Loucy (cell line): ENCODE measurements around the gene TENM3.
A peak's percentile ranks its signal among the peaks of the same experiment; 100 is the strongest.

Experiments used
- H2AFZ ChIP-seq: fragments of 200-600 bp; sonication (generic); 2 replicates; pipeline ENCODE4 v1.6.0; 2016; ENCODE audit warnings: antibody characterized with exemption, mild to moderate bottlenecking, low read length, moderate library complexity
- H3F3A ChIP-seq: fragments of 200-600 bp; 2 replicates; pipeline ENCODE4 v1.6.0; 2016; ENCODE audit warnings: antibody characterized with exemption, low read depth, mild to moderate bottlenecking
- H3K27me3 ChIP-seq: fragments of 200-600 bp; sonication (generic); 2 replicates; pipeline ENCODE4 v1.6.1; 2014; ENCODE audit warnings: low read length, mild to moderate bottlenecking; ENCODE audit not compliant: insufficient read depth, poor library complexity, severe bottlenecking
- H3K36me3 ChIP-seq: fragments of 200-600 bp; sonication (generic); 2 replicates; pipeline ENCODE4 v1.6.1; 2016; ENCODE audit warnings: low read length; ENCODE audit not compliant: insufficient read depth
- H3K4me1 ChIP-seq: fragments of 200-600 bp; sonication (generic); 2 replicates; pipeline ENCODE4 v1.5.1; 2014; ENCODE audit warnings: low read length, mild to moderate bottlenecking; ENCODE audit not compliant: insufficient read depth, poor library complexity, severe bottlenecking
- H3K4me2 ChIP-seq: fragments of 200-600 bp; sonication (generic); 2 replicates; pipeline ENCODE4 v1.6.0; 2014; ENCODE audit warnings: antibody characterized with exemption, low read length, low read depth, mild to moderate bottlenecking; ENCODE audit not compliant: poor library complexity, severe bottlenecking
- H3K4me3 ChIP-seq: fragments of 200-600 bp; sonication (generic); 2 replicates; pipeline ENCODE4 v1.5.1; 2014; ENCODE audit warnings: low read length, mild to moderate bottlenecking, mixed read lengths; ENCODE audit not compliant: poor library complexity, severe bottlenecking
- H3K79me2 ChIP-seq: fragments of 200-600 bp; sonication (generic); 2 replicates; pipeline ENCODE4 v1.6.1; 2014; ENCODE audit warnings: low read length; ENCODE audit not compliant: insufficient read depth
- H3K9ac ChIP-seq: fragments of 200-600 bp; sonication (generic); 2 replicates; pipeline ENCODE4 v1.6.0; 2014; ENCODE audit warnings: mild to moderate bottlenecking, low read depth, low read length, moderate library complexity; ENCODE audit not compliant: poor library complexity, severe bottlenecking
- H3K9me2 ChIP-seq: fragments of 200-600 bp; sonication (generic); replicated peaks from 2 replicates; pipeline ENCODE4 v1.6.1; 2016; ENCODE audit warnings: low read depth, low read length, mixed read lengths
- H3K9me3 ChIP-seq: fragments of 200-600 bp; sonication (generic); 2 replicates; pipeline ENCODE4 v1.6.1; 2014; ENCODE audit warnings: mild to moderate bottlenecking, antibody characterized with exemption, low read length, low read depth; ENCODE audit not compliant: insufficient read depth
- H4K20me1 ChIP-seq: fragments of 200-600 bp; sonication (generic); 2 replicates; pipeline ENCODE4 v1.6.0; 2014; ENCODE audit warnings: antibody characterized with exemption, low read length, mild to moderate bottlenecking; ENCODE audit not compliant: insufficient read depth, poor library complexity, severe bottlenecking
- CTCF ChIP-seq: fragments of 200-600 bp; sonication (generic); conservative IDR thresholded peaks from 2 replicates; pipeline ENCODE4 v1.5.1; 2014; ENCODE audit warnings: mild to moderate bottlenecking, antibody characterized with exemption, low read length
- EZH2phosphoT487 ChIP-seq: fragments of 200-600 bp; IDR thresholded peaks from 2 replicates; pipeline ENCODE4 v1.6.1; 2018; ENCODE audit warnings: antibody characterized with exemption, mild to moderate bottlenecking, moderate library complexity, borderline replicate concordance

The TENM3 gene

GRCh38 chr4:182805750-182806149 lies 562.5 kb downstream of the TENM3 start:
- H4K20me1 ChIP-seq = no peaks in the 10 kb centered on the region
- no peak overlapping the region for H3K9ac ChIP-seq
- H3K4me3 ChIP-seq = no peak overlapping the region
- H2AFZ ChIP-seq = no peak overlapping the region; the same call in 1 of the 2 replicates
- TF ChIP-seq CTCF = no peak
- no peak for TF ChIP-seq EZH2phosphoT487
- H3K9me3 ChIP-seq = peaks cover 6% of the 10 kb centered on the region; the same call in 1 of the 2 replicates
- peaks cover 15% of the 10 kb centered on the region for H3K4me1 ChIP-seq
- H3K9me2 ChIP-seq = no peaks in the 10 kb centered on the region
- H3K27me3 ChIP-seq = no peaks in the 10 kb centered on the region
- H3K36me3 ChIP-seq = no peaks in the 10 kb centered on the region
- H3K4me2 ChIP-seq = no peak overlapping the region
- H3F3A ChIP-seq = no peaks in the 10 kb centered on the region
- no peaks in the 10 kb centered on the region for H3K79me2 ChIP-seq

GRCh38 chr4:182806259-182807252 lies 563.4 kb downstream of the TENM3 start:
- H3K36me3 ChIP-seq = no peaks in the 10 kb centered on the region
- H2AFZ ChIP-seq = peak overlapping the region; percentile 74; the same call in 1 of the 2 replicates
- H3K4me2 ChIP-seq = no peak overlapping the region
- H4K20me1 ChIP-seq = no peaks in the 10 kb centered on the region
- H3K79me2 ChIP-seq = no peaks in the 10 kb centered on the region
- H3F3A ChIP-seq = no peaks in the 10 kb centered on the region
- H3K4me3 ChIP-seq = no peak overlapping the region
- no peak overlapping the region for H3K9ac ChIP-seq
- TF ChIP-seq CTCF (peak; percentile 61), EZH2phosphoT487 (no peak)
- peaks cover 15% of the 10 kb centered on the region for H3K4me1 ChIP-seq
- no peaks in the 10 kb centered on the region for H3K9me2 ChIP-seq
- H3K27me3 ChIP-seq = no peaks in the 10 kb centered on the region
- peaks cover 6% of the 10 kb centered on the region; the same call in 1 of the 2 replicates for H3K9me3 ChIP-seq

GRCh38 chr4:182807346-182807745 lies 564.1 kb downstream of the TENM3 start:
- no peak overlapping the region for H3K4me2 ChIP-seq
- H3K9me2 ChIP-seq = no peaks in the 10 kb centered on the region
- H3K4me3 ChIP-seq = no peak overlapping the region
- H3K36me3 ChIP-seq = no peaks in the 10 kb centered on the region
- H3K9ac ChIP-seq = no peak overlapping the region
- H3K27me3 ChIP-seq = no peaks in the 10 kb centered on the region
- peaks cover 9% of the 10 kb centered on the region; the same call in 1 of the 2 replicates for H3K9me3 ChIP-seq
- no peaks in the 10 kb centered on the region for H3F3A ChIP-seq
- no peak overlapping the region for H2AFZ ChIP-seq
- H3K79me2 ChIP-seq = no peaks in the 10 kb centered on the region
- TF ChIP-seq EZH2phosphoT487 (no peak), CTCF (no peak)
- no peaks in the 10 kb centered on the region for H4K20me1 ChIP-seq
- H3K4me1 ChIP-seq = peaks cover 15% of the 10 kb centered on the region
